ENCODE data around the gene TERT.

GRCh38 chr5:1222621-1223277 is 72.1 kb downstream of the TERT start:
- no peak for TF ChIP-seq CTCF (IDR thresholded peaks at IDR 0.05)
- no peak for TF ChIP-seq POLR2AphosphoS5 (IDR thresholded peaks at IDR 0.05)

Data from stomach (tissue), 4 donors.